GM12873 (cell line): ENCODE data around the gene SGMS2.

Experiments used
- TF ChIP-seq, protein P1 (sequence below): IDR thresholded peaks from 2 replicates; pipeline ENCODE4 v1.5.1; 2012; ENCODE audit warnings: low read depth, mild to moderate bottlenecking, moderate library complexity, low read length, control low read depth; ENCODE audit not compliant: insufficient read depth; ENCODE audit errors: missing control alignments

SGMS2 gene

DNA sequence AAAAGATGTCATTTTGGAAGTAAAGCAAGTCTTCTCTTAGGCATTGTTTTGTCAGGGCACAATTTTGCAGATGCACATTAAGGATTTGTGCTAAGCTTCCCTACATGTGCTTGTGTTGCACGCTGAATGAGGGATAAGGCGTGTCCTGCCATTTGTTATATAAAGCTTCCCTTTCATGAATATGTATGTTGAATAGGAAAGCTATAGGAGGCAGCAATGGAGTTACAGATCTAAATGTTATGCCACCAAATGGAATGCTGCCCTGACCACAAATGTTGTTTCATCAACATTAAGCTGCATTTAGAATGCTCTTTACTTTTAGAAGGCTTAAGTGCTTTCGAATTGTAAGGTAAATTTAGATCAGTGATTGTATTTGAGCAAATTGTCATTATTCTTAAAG lies 20.9 kb downstream of the SGMS2 start:
- TF ChIP-seq, protein P1, sequence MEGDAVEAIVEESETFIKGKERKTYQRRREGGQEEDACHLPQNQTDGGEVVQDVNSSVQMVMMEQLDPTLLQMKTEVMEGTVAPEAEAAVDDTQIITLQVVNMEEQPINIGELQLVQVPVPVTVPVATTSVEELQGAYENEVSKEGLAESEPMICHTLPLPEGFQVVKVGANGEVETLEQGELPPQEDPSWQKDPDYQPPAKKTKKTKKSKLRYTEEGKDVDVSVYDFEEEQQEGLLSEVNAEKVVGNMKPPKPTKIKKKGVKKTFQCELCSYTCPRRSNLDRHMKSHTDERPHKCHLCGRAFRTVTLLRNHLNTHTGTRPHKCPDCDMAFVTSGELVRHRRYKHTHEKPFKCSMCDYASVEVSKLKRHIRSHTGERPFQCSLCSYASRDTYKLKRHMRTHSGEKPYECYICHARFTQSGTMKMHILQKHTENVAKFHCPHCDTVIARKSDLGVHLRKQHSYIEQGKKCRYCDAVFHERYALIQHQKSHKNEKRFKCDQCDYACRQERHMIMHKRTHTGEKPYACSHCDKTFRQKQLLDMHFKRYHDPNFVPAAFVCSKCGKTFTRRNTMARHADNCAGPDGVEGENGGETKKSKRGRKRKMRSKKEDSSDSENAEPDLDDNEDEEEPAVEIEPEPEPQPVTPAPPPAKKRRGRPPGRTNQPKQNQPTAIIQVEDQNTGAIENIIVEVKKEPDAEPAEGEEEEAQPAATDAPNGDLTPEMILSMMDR = no peak

DNA sequence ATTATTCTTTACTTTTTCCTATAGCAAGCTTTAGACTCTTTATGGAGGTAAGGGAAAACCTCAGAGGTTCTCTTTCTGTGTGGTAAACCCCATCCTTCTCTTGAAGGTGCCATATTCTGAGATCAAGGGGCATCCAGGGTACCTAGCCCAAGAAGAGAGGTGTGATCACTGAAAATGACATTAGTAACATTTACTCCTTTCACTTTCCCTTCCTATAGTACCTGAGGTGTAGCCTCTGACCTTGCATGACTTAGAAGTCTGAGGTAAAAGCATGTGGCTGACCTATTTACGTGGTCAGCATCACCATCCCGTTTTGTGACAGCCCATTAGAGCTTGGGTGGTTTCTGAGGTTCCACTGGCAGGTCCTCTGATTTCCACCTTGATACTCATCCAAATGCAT lies 25.7 kb downstream of the SGMS2 start:
- TF ChIP-seq, protein P1 = no peak

DNA sequence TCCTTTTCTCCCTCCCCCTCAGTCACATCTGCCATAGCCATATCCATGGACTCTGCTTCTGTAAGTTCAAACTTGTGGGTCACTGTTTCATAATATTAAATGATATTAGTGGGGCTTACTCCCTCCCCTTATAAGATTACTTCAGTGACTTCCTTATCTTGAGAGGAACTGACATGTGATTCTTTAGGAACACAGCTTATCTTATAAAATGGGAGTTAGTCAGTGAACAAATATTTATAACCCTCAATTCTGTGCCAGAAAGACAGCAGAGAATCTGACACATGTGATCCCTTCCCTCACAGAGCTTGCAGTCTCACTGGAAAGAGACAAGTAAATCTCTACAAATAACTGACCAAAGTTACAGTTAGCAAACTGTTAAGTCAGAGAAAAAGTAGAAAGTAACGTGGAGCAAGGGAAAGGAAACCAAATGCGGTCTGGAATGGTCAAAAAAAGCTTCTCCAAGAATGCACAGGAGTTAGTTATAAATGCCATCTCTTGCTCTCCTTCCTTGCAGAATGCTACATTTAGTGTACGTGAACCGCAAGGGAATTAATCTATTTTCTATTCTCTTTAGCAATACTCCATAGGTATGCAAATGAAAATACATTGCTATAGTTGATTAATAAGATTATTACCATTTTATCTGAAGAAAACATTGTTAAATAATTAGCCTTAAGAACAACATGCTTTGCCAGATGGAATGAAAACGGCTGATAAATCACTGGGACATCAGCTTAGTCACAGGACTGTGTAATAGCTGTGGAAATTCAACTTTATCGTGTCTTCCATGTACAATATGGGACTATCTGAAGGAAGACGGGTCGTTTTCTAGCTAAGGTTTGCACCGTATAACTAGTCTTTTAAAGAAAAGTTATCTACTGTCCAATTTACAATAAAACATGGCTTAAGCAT lies 29.0 kb downstream of the SGMS2 start:
- TF ChIP-seq, protein P1 = no peak

DNA sequence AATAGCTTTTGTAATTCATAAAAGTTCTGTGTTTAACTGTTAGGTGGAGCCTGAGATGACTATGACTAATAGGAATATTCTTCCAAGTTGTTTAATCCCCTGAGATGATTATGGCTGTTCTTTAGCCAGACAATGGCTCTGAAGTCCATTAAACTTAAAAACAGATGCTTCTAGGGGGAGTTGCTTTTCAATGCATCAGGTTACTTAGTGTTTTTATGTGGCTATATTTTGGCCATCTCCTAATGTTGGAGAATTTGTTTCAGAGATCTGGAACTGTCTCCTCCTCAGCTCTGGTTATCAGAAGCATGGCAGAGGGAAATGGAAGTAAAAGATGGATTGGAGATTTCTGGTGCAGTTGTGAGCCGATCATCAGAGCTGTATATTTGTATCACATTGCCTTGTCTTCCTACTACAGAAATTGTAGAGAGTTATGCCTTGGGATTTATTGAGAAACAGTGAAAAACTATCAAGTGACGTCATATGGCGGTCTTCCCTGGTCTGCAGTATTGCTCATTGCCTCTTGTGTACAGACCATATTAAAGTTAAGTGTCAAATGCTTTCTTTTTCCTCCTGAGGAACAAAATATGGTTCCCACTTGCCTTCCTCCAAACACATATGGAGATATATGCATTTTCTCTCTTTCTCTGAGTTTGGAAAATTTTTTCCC lies 29.8 kb downstream of the SGMS2 start:
- TF ChIP-seq, protein P1 = no peak

DNA sequence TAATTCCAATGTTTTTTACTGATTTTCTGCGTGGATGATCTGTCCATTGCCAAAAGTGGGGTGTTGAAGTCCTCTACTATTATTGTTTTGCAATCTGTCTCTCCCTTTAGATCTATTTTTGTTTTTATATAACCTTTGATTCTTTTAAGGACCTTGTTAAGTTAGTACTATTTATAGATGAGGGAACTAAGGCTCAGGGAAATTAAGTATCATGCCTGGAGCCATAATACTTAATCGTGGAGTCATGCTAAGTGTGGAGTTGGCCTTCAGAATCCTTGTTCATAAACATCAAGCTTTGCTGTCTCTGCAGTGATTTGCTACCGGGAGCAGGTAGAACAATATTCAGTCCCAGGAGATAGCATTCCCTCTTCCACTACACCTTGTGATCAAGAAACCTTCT lies 31.0 kb downstream of the SGMS2 start:
- TF ChIP-seq, protein P1 = no peak

DNA sequence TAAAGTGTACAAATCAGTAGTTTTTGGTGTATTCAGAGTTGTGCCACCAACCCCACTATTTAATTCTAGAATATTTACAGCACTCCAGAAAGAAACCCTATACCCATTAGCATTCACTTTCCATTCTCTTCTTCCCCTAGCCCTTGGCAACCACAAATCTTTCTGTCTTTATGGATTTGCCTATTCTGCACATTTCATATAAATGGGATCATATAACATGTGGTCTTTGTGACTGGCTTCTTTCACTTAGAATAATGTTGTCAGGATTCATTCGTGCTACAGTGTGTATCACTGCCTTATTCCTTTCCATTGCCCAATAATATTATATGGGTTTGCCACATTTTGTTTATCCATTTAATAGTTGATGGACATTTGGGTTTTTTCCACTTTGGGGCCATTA lies 32.2 kb downstream of the SGMS2 start:
- TF ChIP-seq, protein P1 = no peak

DNA sequence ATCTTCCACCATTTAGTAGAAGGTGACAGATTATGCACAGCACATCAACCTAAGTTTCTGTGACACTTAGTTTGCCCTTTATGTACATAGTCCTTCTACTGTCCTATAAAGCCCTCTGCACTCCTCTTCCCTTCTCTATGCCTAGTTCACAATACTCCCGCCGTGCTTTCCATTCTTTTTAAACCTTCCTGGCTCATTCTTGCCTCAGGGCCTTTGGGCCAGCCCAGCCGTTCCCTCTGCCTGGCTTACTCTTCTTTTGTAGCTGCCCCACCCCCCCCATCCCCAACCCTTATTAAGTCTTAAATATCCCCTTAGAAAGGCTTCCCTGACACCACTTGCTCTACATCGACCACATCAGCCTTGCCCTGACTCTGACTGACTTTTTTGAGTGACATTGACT lies 33.0 kb downstream of the SGMS2 start:
- TF ChIP-seq, protein P1 = no peak
